B cell (primary cell): Measurements from ENCODE around the gene ANXA4. TPM values are rescaled to one million over a fixed set of nuclear protein-coding genes. Genes with fewer than 3 reads are reported as not detected.

Experiments
- ATAC-seq: fragments of 200-7000 bp; cut with Tn5 transposase; one replicate; pipeline ENCODE4 v1.10.0; 2021; ENCODE audit warnings: low read depth, mild to moderate bottlenecking, moderate number of reproducible peaks, moderate library complexity
- CTCF ChIA-PET: fragments of 350-600 bp; sonication (Branson Sonifier 250); formaldehyde crosslinking; loops from one replicate; lab custom pipeline; 2021; ENCODE audit warnings: antibody characterized with exemption, inconsistent platforms; lab: Charles Lee
- POLR2A ChIA-PET: fragments of 350-600 bp; sonication (Branson Sonifier 250); formaldehyde crosslinking; loops from one replicate; lab custom pipeline; 2021; ENCODE audit warnings: antibody characterized with exemption; lab: Charles Lee
- DNase-seq: peaks from one replicate; pipeline ENCODE4 v3.0.0; 2013
- H2AFZ ChIP-seq: 2 replicates; pipeline ENCODE4 v1.6.1; 2012; ENCODE audit warnings: mild to moderate bottlenecking, low read depth, low read length; ENCODE audit not compliant: insufficient read depth, poor library complexity, severe bottlenecking
- H3K27ac ChIP-seq, 2 donors: 1 replicate in 1 of 2; 2 replicates in 1 of 2; pipeline ENCODE4 v1.5.1; 2012 to 2013; ENCODE audit warnings: low read length in 2 of 2, mild to moderate bottlenecking in 2 of 2, moderate library complexity in 1 of 2
- H3K27me3 ChIP-seq, 4 experiments: fragments of 200-600 bp in 1 of 4; sonication (generic) in 1 of 4; replicated peaks in 1 of 4; 1 replicate in 2 of 4; 2 replicates in 2 of 4; pipeline versions ENCODE4 v1.6.1 to v1.7.0; 2013 to 2016; ENCODE audit warnings: low read length in 3 of 4, mild to moderate bottlenecking in 2 of 4, mixed read lengths in 1 of 4, moderate library complexity in 1 of 4; ENCODE audit not compliant: insufficient read depth in 4 of 4, control insufficient read depth in 3 of 4; ENCODE audit errors: control extremely low read depth in 1 of 4
- H3K36me3 ChIP-seq, 2 experiments: replicated peaks in 1 of 2; 1 replicate in 1 of 2; 2 replicates in 1 of 2; pipeline versions ENCODE4 v1.6.1 to v1.7.1; 2013; ENCODE audit warnings: low read length in 1 of 2; ENCODE audit not compliant: insufficient read depth in 2 of 2, control insufficient read depth in 1 of 2; ENCODE audit errors: control extremely low read depth in 1 of 2, extremely low read depth in 1 of 2
- H3K4me1 ChIP-seq, 2 donors: fragments of 200-600 bp in 1 of 2; sonication (generic) in 1 of 2; 1 replicate in 1 of 2; 2 replicates in 1 of 2; pipeline versions ENCODE4 v1.5.1 to v1.6.1; 2013 to 2017; ENCODE audit warnings: low read length in 2 of 2; ENCODE audit not compliant: control insufficient read depth in 2 of 2, insufficient read depth in 2 of 2
- H3K4me2 ChIP-seq: replicated peaks from 2 replicates; pipeline ENCODE3; 2012; ENCODE audit warnings: mild to moderate bottlenecking, low read depth, low read length; ENCODE audit not compliant: poor library complexity, severe bottlenecking
- H3K4me3 ChIP-seq, 5 experiments: fragments of 200-600 bp in 1 of 5; sonication (generic) in 1 of 5; 1 replicate in 3 of 5; 2 replicates in 2 of 5; pipeline versions ENCODE4 v1.5.1 to v1.7.0; 2011 to 2016; ENCODE audit warnings: low read length in 4 of 5, mild to moderate bottlenecking in 4 of 5, low read depth in 2 of 5, control low read depth in 1 of 5, moderate library complexity in 1 of 5; ENCODE audit not compliant: insufficient read depth in 1 of 5; ENCODE audit errors: control extremely low read depth in 1 of 5, extremely low read depth in 1 of 5
- H3K79me2 ChIP-seq: fragments of 200-600 bp; sonication (generic); one replicate; pipeline ENCODE4 v1.6.0; 2016; ENCODE audit warnings: low read length; ENCODE audit not compliant: control insufficient read depth, insufficient read depth
- H3K9ac ChIP-seq: fragments of 200-600 bp; sonication (generic); 2 replicates; pipeline ENCODE4 v1.6.1; 2017; ENCODE audit warnings: mild to moderate bottlenecking, low read length, moderate library complexity
- H3K9me3 ChIP-seq, 3 donors: one replicate each; pipeline versions ENCODE4 v1.6.1 to v1.7.1; 2013; ENCODE audit warnings: low read length in 2 of 3; ENCODE audit not compliant: control insufficient read depth in 2 of 3, insufficient read depth in 1 of 3; ENCODE audit errors: control extremely low read depth in 1 of 3
- H4K20me1 ChIP-seq: 2 replicates; pipeline ENCODE4 v1.6.0; 2012; ENCODE audit warnings: mild to moderate bottlenecking, low read length; ENCODE audit not compliant: insufficient read depth, control insufficient read depth, poor library complexity, severe bottlenecking
- H3K27ac Mint-ChIP-seq: one replicate; pipeline ENCODE4 v1.8.0; 2021; ENCODE audit warnings: mixed read lengths
- H3K27me3 Mint-ChIP-seq: one replicate; pipeline ENCODE4 v1.8.0; 2021; ENCODE audit warnings: mixed read lengths
- H3K4me1 Mint-ChIP-seq: one replicate; pipeline ENCODE4 v1.8.0; 2021; ENCODE audit warnings: mixed read lengths
- H3K4me3 Mint-ChIP-seq: one replicate; pipeline ENCODE4 v1.8.0; 2021; ENCODE audit warnings: mixed read lengths
- H3K9me3 Mint-ChIP-seq: one replicate; pipeline ENCODE4 v1.8.0; 2022; ENCODE audit warnings: mixed read lengths; ENCODE audit not compliant: insufficient read depth
- EZH2 ChIP-seq: IDR thresholded peaks from 2 replicates; pipeline ENCODE4 v1.6.1; 2012; ENCODE audit warnings: borderline replicate concordance, low read depth, mild to moderate bottlenecking, moderate library complexity, low read length; ENCODE audit not compliant: insufficient read depth, poor library complexity, severe bottlenecking
- WGBS: methylation state at CpG from one replicate; pipeline ENCODE4 v1.1.5; 2013; ENCODE audit warnings: missing lambda C conversion rate; ENCODE audit not compliant: insufficient coverage; 5-methylcytosine and 5-hydroxymethylcytosine counted together
- intact Hi-C: fragments of 100-400 bp; cut with micrococcal nuclease; formaldehyde crosslinking; loops from one replicate; pipeline ENCODE4 v1.10.0; 2022
- polyA plus RNA-seq: library from polyadenylated mRNA; depleted of rRNA; stranded (reverse); fragments of >200 nt; gene quantifications from 2 replicates; pipeline ENCODE4 v1.2.3, GENCODE V29; 2012
- total RNA-seq, 2 donors: library from RNA; stranded (reverse); fragments of 120-200 nt in 1 of 2; gene quantifications; 1 replicate in 1 of 2; 2 replicates in 1 of 2; pipeline versions ENCODE4 v1.2.3 to v1.2.4, GENCODE V29; 2013 to 2022
- TF ChIP-seq, protein P1 (sequence below): fragments of 200-600 bp; IDR thresholded peaks from one replicate; pipeline ENCODE4 v1.8.0; 2022; ENCODE audit warnings: antibody characterized with exemption, mild to moderate bottlenecking

ANXA4 gene
- total and polyA plus RNA-seq, 2 donors (not counting 1 experiment from before 2014, with no cell fraction given): 28.4 to 61.7 TPM

DNA sequence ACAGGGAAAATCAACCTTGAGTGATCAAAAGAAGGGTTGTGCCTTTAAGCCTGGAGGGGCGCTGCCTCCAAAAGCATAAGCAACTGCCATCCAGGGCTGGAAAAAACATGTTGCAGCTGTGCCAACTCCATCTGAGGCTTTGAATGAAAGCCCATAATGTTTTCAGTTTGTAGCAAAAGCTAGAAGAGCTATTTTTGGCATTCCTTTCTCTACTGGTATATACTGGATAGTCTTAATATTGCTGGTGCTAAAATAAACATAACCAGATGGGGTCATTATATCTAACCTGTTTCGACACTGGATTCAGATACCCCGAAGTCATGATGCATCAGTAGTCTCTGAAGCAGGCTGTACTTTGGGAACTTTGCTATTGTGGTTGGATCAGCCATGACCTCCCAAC is 25.1 kb downstream of the ANXA4 start:
- 0% methylated on average over 1 of the region's 3 CpGs for WGBS
- no peak overlapping the region for H3K4me2 ChIP-seq
- no peak overlapping the region for H3K4me3 ChIP-seq
- Mint-ChIP-seq H3K27me3 (no peaks in the 10 kb centered on the region), H3K4me3 (no peak overlapping the region), H3K4me1 (peaks cover 63% of the 10 kb centered on the region), H3K27ac (no peak overlapping the region), H3K9me3 (no peaks in the 10 kb centered on the region)
- H3K79me2 ChIP-seq: peaks cover 43% of the 10 kb centered on the region
- H3K27ac ChIP-seq: no peak overlapping the region
- H3K27me3 ChIP-seq: no peaks in the 10 kb centered on the region
- H4K20me1 ChIP-seq: no peaks in the 10 kb centered on the region
- H2AFZ ChIP-seq: no peak overlapping the region
- intact Hi-C loops: no loop called here
- POLR2A ChIA-PET: interaction anchor here (0.6 kb wide), 1 partner anchor 11 kb away, joined by 11 read pairs; no protein-coding TSS in a partner anchor
- H3K36me3 ChIP-seq: no peaks in the 10 kb centered on the region
- TF ChIP-seq, protein P1, sequence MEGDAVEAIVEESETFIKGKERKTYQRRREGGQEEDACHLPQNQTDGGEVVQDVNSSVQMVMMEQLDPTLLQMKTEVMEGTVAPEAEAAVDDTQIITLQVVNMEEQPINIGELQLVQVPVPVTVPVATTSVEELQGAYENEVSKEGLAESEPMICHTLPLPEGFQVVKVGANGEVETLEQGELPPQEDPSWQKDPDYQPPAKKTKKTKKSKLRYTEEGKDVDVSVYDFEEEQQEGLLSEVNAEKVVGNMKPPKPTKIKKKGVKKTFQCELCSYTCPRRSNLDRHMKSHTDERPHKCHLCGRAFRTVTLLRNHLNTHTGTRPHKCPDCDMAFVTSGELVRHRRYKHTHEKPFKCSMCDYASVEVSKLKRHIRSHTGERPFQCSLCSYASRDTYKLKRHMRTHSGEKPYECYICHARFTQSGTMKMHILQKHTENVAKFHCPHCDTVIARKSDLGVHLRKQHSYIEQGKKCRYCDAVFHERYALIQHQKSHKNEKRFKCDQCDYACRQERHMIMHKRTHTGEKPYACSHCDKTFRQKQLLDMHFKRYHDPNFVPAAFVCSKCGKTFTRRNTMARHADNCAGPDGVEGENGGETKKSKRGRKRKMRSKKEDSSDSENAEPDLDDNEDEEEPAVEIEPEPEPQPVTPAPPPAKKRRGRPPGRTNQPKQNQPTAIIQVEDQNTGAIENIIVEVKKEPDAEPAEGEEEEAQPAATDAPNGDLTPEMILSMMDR: no peak
- no peak for TF ChIP-seq EZH2
- peaks cover 56 to 61% of the 10 kb centered on the region in 2 donors for H3K4me1 ChIP-seq
- CTCF ChIA-PET: interaction anchor here (1.0 to 2.2 kb wide), 4 partner anchors 23 to 49 kb away, joined by 4 to 13 read pairs (median 6); no protein-coding TSS in a partner anchor
- no peak for ATAC-seq
- no peaks in the 10 kb centered on the region for H3K9me3 ChIP-seq
- H3K9ac ChIP-seq: no peak overlapping the region
- no peak for DNase-seq

DNA sequence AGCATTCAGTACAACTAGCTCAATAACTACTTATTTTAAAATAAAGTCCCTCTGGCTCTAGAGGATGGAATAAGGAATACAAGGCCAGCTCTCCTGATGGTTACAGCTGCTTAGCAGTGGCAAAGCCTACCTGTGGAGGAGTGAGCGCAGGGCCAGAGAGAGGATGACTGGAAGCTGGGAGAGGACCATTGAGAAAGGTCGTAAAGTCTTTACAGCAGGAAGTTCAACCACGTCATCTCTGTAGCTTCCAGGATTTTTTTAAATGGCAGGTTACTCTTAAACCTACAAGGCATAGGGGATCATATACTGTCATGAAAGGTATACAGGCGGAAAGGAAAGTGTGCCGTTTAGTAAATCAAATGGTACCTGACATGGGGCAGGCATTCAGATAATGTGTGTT is 26.3 kb downstream of the ANXA4 start:
- 100% methylated on average over 1 of the region's 5 CpGs for WGBS
- Histone ChIP-seq H3K9me3 (no peaks in the 10 kb centered on the region), H3K36me3 (no peaks in the 10 kb centered on the region), H2AFZ (no peak overlapping the region), H3K79me2 (peaks cover 46% of the 10 kb centered on the region), H4K20me1 (no peaks in the 10 kb centered on the region), H3K4me3 (no peak overlapping the region), H3K9ac (no peak overlapping the region), H3K27me3 (no peaks in the 10 kb centered on the region), H3K4me1 (peaks cover 55 to 56% of the 10 kb centered on the region in 2 donors), H3K27ac (no peak overlapping the region), H3K4me2 (no peak overlapping the region)
- H3K4me3 Mint-ChIP-seq: no peak overlapping the region
- H3K4me1 Mint-ChIP-seq: peaks cover 60% of the 10 kb centered on the region
- TF ChIP-seq, protein P1: no peak
- TF ChIP-seq EZH2: no peak
- no peak overlapping the region for H3K27ac Mint-ChIP-seq
- ATAC-seq (no peak), DNase-seq (no peak)
- intact Hi-C loops: no loop called here
- H3K27me3 Mint-ChIP-seq: no peaks in the 10 kb centered on the region
- ChIA-PET CTCF (interaction anchor here (1.4 to 2.2 kb wide), 3 partner anchors 24 to 43 kb away, joined by 5 to 13 read pairs (median 6); no protein-coding TSS in a partner anchor), POLR2A (no interaction called here)
- H3K9me3 Mint-ChIP-seq: no peaks in the 10 kb centered on the region
